Upper lobe of left lung (tissue), 6 donors: ENCODE data around the gene RPL22. TPM values are rescaled to one million over a fixed set of nuclear protein-coding genes. Genes with fewer than 3 reads are reported as not detected.

Source experiments
- ATAC-seq, 2 donors: fragments of 200-7000 bp; cut with Tn5 transposase; one replicate each; pipeline ENCODE4 v1.9.1; 2022; ENCODE audit warnings: mild to moderate bottlenecking in 2 of 2, moderate library complexity in 2 of 2; ENCODE audit not compliant: low FRiP score in 2 of 2
- DNase-seq, 2 donors: peaks; one replicate each; pipeline ENCODE4 v3.0.0-alpha.2; 2019 to 2020
- H3K27ac ChIP-seq, 4 donors: fragments of 200-600 bp; sonication (generic); one replicate each; pipeline ENCODE4 v1.5.1; 2016 to 2019
- H3K27me3 ChIP-seq, 4 donors: fragments of 200-600 bp; sonication (generic); one replicate each; pipeline ENCODE4 v1.5.1; 2017 to 2019
- H3K36me3 ChIP-seq, 4 donors: fragments of 200-600 bp; sonication (generic); one replicate each; pipeline ENCODE4 v1.5.1; 2016 to 2019
- H3K4me1 ChIP-seq, 4 donors: fragments of 200-600 bp; sonication (generic); one replicate each; pipeline ENCODE4 v1.5.1; 2018 to 2019
- H3K4me3 ChIP-seq, 4 donors: fragments of 200-600 bp; sonication (generic); one replicate each; pipeline ENCODE4 v1.5.1; 2017 to 2019; ENCODE audit warnings: mild to moderate bottlenecking in 2 of 4, moderate library complexity in 1 of 4
- H3K9me3 ChIP-seq, 4 donors: fragments of 200-600 bp; sonication (generic); one replicate each; pipeline ENCODE4 v1.5.1; 2018 to 2019
- EP300 ChIP-seq, 4 donors: sonication (generic); formaldehyde crosslinking; IDR thresholded peaks; one replicate each; pipeline ENCODE4 v1.5.1; 2017; ENCODE audit warnings: antibody characterized with exemption in 4 of 4, control low read depth in 2 of 4
- POLR2A ChIP-seq, 4 donors: fragments of 450-650 bp; IDR thresholded peaks; one replicate each; pipeline ENCODE4 v1.5.1; 2016 to 2017; ENCODE audit warnings: antibody characterized with exemption in 4 of 4, mild to moderate bottlenecking in 2 of 4
- POLR2AphosphoS5 ChIP-seq, 2 donors: sonication (generic); formaldehyde crosslinking; IDR thresholded peaks; one replicate each; pipeline ENCODE4 v1.5.1; 2017; ENCODE audit warnings: antibody characterized with exemption in 2 of 2
- WGBS, 2 donors: methylation state at CpG; one replicate each; pipeline ENCODE4 v1.1.5; 2017 to 2018; 5-methylcytosine and 5-hydroxymethylcytosine counted together
- total RNA-seq, 6 donors: library from RNA; depleted of rRNA in 4 of 6; stranded (reverse); fragments of >200 nt in 4 of 6; gene quantifications; one replicate each; pipeline versions ENCODE4 v1.1.0 to v1.2.1, GENCODE V29; 2016 to 2021
- TF ChIP-seq, protein P1 (sequence below), 6 experiments: fragments of 450-650 bp in 4 of 6; fragments of 200-600 bp in 2 of 6; sonication (generic) in 2 of 6; IDR thresholded peaks; one replicate each; pipeline ENCODE4 v1.5.1; 2016 to 2019; ENCODE audit warnings: antibody characterized with exemption in 6 of 6
- donor health status: DM: no; HTN: no; CAD: no; lungs with moderate emphysema.
- donor health status: DM: no; HTN: yes; CAD: no; lungs with severe emphysema.

The RPL22 gene
- total RNA-seq: 100 to 1,000 TPM in 5 of 6 donors, 10 to 100 TPM in 1; 88.2 to 288 (median 180) TPM

DNA sequence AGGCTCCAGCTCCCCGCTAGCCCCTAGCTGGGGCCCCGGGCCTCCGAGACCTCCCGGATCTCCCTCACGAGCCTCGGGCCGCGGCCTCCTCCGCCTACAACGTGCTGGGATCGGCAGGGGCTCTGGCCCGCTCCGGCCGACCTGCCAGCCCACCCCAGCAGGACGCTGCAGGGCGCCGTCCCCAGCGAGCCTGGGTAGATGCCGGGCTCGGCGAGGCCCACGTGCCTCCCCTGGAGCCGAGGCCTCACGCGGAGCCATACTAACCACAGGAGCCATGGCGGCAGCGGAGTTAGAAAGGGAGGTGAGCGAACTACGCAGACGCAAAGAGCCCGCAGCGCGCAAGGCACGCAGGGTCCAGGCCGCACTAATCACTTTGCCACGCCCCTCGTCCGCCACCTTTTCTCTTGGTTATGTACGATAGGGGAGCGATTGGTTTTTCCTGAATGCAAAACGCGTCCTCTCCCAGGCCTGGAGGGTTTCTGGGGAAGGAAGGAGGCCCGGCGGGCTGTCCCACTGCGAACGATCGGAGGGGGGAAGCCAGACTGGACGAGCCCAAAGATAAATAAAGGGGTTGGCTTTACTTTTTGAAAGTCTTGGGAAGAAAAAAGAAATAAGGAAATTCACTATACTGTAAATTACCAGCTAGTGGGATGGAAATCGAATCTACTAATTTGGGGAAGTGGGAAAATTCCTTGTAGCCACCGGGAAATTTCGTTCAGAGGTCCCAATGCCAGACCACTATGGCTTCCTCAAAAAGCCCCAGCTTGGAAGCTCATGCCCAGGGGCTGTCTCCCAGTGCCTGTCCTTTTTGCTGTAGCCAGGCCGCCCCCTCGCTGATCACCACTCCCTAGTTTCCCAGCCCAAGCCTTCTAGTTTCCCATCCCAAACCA, at the start of gene RPL22:
Gene RPL22, minus strand, starts transcription at position 298 of the 890 bp plus-strand sequence. Its CDS starts 22 bp downstream, at position 276.
- DNase-seq (peak; percentile 95 to 98), ATAC-seq (peak; percentile 99)
- Histone ChIP-seq H3K4me3 (peak within 1 kb of the TSS; percentile 45 to 99 (median 92)), H3K27me3 (no peaks in the 10 kb centered on the region), H3K27ac (peak within 1 kb of the TSS; percentile 79 to 85 (median 82)), H3K9me3 (no peaks in the 10 kb centered on the region), H3K36me3 (peaks cover 3 to 30% (median 23%) of the 10 kb centered on the region in 4 donors), H3K4me1 (peaks cover 12 to 35% (median 20%) of the 10 kb centered on the region in 4 donors)
- WGBS, 2 donors: 2 to 3% methylated on average over 17 to 36 of the region's 53 CpGs
- TF ChIP-seq POLR2AphosphoS5 (IDR thresholded peaks at IDR 0.05) (peak; percentile 70 to 95), EP300 (IDR thresholded peaks at IDR 0.05) (peak in 1 of 4 donors; percentile 45), POLR2A (IDR thresholded peaks at IDR 0.05) (peak in 3 of 4 donors; percentile 32 to 85 (median 49))
- TF ChIP-seq, protein P1, sequence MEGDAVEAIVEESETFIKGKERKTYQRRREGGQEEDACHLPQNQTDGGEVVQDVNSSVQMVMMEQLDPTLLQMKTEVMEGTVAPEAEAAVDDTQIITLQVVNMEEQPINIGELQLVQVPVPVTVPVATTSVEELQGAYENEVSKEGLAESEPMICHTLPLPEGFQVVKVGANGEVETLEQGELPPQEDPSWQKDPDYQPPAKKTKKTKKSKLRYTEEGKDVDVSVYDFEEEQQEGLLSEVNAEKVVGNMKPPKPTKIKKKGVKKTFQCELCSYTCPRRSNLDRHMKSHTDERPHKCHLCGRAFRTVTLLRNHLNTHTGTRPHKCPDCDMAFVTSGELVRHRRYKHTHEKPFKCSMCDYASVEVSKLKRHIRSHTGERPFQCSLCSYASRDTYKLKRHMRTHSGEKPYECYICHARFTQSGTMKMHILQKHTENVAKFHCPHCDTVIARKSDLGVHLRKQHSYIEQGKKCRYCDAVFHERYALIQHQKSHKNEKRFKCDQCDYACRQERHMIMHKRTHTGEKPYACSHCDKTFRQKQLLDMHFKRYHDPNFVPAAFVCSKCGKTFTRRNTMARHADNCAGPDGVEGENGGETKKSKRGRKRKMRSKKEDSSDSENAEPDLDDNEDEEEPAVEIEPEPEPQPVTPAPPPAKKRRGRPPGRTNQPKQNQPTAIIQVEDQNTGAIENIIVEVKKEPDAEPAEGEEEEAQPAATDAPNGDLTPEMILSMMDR (IDR thresholded peaks at IDR 0.05): peak in 1 of 6 experiments; percentile 51

DNA sequence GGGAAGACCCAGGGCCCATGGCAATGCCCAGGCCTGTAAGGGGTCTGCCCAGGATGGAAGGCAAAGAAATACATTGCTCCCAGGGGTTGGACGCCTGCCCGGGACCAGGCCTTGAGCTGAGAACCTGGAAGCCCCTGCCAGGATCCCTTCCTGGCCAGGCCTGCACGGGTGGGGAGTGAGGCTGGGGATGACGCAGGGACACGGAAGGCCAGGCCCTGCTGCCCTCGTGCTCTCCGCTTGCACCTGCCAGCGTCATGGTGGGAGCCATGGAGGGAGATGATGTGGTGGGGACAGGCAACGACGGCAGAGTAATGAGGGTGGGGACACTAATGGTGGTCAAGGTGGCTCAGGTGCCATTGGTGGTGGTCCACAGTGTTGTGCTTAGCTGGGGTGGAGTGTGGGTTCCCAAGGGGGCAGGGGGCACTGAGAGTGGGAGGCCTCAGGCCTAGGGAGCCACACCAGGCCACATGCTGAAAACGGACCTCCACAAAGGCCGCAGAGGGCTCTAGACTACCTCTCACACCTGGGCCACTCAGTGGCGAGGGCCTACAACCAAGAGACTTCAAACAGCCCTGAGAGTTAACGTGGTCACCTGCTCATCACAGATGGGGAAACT, 48.9 kb upstream of the RPL22 start:
- no peaks in the 10 kb centered on the region for H3K9me3 ChIP-seq
- DNase-seq: peak in 1 of 2 donors; percentile 52

DNA sequence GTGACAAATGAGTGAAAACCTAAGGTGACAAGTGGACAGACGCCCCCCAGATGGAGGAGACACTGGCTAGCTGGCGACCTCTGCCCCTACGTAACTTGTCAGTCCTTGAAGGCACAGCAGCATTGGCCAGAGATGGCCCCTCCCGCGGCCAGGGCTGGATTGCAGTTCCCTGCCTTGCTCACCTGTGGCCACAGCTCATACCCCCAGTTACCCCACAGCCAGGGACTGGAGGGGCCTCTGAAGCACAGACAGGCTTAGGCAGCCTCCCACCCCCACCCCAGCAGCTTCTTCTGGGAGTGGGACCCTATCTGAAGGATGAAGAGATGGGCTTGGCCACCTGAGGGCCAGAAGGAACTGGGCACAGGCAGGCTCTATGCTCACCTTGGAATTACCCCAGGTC, 48.3 kb upstream of the RPL22 start:
- Histone ChIP-seq H3K27me3 (peaks cover 0 to 58% (median 34%) of the 10 kb centered on the region in 4 donors), H3K36me3 (no peaks in the 10 kb centered on the region), H3K4me3 (no peak overlapping the region), H3K4me1 (peaks cover 10 to 42% (median 28%) of the 10 kb centered on the region in 4 donors), H3K27ac (no peak overlapping the region), H3K9me3 (no peaks in the 10 kb centered on the region)
- ATAC-seq (no peak), DNase-seq (peak in 1 of 2 donors; percentile 69)
- 74 to 75% methylated on average over 5 of the region's 5 CpGs for WGBS, 2 donors
- no peak for TF ChIP-seq EP300 (IDR thresholded peaks at IDR 0.05)
- TF ChIP-seq POLR2A (IDR thresholded peaks at IDR 0.05): no peak
- TF ChIP-seq, protein P1 (IDR thresholded peaks at IDR 0.05): no peak
- no peak for TF ChIP-seq POLR2AphosphoS5 (IDR thresholded peaks at IDR 0.05)

More for the DNA sequence above, 48.9 kb upstream of the RPL22 start:
- H3K27me3 ChIP-seq: peaks cover 0 to 52% (median 29%) of the 10 kb centered on the region in 4 donors
- ATAC-seq: no peak
- H3K36me3 ChIP-seq: peaks cover 0 to under 1% (median 0%) of the 10 kb centered on the region in 4 donors
- 75 to 76% methylated on average over 10 to 14 of the region's 14 CpGs for WGBS, 2 donors
- H3K27ac ChIP-seq: no peak overlapping the region
- TF ChIP-seq POLR2AphosphoS5 (IDR thresholded peaks at IDR 0.05) (no peak), POLR2A (IDR thresholded peaks at IDR 0.05) (no peak), EP300 (IDR thresholded peaks at IDR 0.05) (no peak)
- TF ChIP-seq, protein P1 (IDR thresholded peaks at IDR 0.05): no peak
- H3K4me3 ChIP-seq: no peak overlapping the region
- peaks cover 10 to 39% (median 27%) of the 10 kb centered on the region in 4 donors for H3K4me1 ChIP-seq

DNA sequence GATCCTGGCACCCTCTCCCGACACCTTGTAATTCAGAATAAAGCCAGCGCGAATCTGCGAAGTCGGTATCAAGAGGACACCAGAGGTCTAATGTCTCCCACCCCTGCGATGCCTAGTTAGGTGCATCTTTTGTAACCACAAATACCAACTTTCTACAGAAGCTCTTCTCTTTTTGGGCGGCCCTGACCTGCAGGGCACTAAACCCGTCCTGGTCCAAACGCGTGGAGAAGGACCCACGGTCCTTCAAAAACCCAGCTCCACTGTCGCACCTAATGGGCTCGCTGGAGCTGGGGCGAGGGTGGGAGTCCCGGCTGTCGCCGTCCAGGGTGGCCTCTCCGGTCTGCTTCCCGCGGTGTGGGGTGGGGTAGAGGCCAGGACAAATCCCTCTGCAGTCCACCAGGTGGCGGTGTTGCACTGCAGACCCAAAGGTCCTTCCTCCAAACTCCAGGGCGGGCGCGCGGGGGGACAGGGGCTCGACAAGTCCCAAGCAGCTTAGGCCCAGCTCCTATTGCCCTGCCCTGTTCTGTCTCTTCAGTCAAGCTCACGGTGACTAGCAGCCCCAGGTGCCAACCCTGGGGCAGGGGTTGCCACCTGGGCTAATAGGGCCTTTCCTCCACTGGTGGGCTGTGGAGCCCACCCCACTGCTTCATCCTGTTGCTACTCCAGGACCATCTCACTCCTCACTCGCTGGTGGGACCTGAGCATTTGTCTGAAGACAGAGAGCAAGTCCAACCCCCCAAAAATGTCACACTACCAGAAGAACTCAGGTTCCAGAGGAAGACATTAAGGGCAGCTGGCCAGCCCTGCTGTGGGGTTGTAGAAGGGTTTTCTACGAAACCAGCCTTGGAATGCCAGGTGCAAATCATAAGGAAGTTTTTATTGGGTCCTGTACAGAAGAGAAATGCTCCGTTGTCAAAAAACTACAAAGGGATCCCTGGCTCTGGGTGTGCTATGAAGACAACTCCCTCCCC, 47.4 kb upstream of the RPL22 start:
- Histone ChIP-seq H3K4me3 (no peak overlapping the region), H3K36me3 (no peaks in the 10 kb centered on the region), H3K9me3 (no peaks in the 10 kb centered on the region), H3K27me3 (peaks cover 1 to 67% (median 41%) of the 10 kb centered on the region in 4 donors), H3K4me1 (peaks cover 17 to 51% (median 35%) of the 10 kb centered on the region in 4 donors), H3K27ac (no peak overlapping the region)
- DNase-seq (peak; percentile 74 to 90), ATAC-seq (peak; percentile 80 to 82)
- 7 to 25% methylated on average over 12 to 30 of the region's 30 CpGs for WGBS, 2 donors
- no peak for TF ChIP-seq POLR2AphosphoS5 (IDR thresholded peaks at IDR 0.05)
- no peak for TF ChIP-seq POLR2A (IDR thresholded peaks at IDR 0.05)
- TF ChIP-seq EP300 (IDR thresholded peaks at IDR 0.05): no peak
- TF ChIP-seq, protein P1 (IDR thresholded peaks at IDR 0.05): peak; percentile 93 to 98 (median 96)
